HEK293 (cell line): ENCODE measurements around the gene SF3B3.

Experiments
- CTCF ChIA-PET: fragments of 350-600 bp; formaldehyde crosslinking; extraction: SDS; loops from one replicate; lab custom pipeline; 2021; ENCODE audit warnings: antibody characterized with exemption; lab: Yijun Ruan, JAX
- POLR2A ChIA-PET: fragments of 300-600 bp; formaldehyde crosslinking; extraction: SDS; loops from one replicate; lab custom pipeline; 2020; ENCODE audit warnings: antibody characterized with exemption, inconsistent platforms; lab: Yijun Ruan, JAX
- H3K27ac ChIP-seq: fragments of 200-500 bp; sonication (Bioruptor generic); 2 replicates; pipeline ENCODE4 v1.5.1; 2014; ENCODE audit warnings: low read depth, low read length, control low read depth, inconsistent platforms; ENCODE audit errors: extremely low read depth
- H3K36me3 ChIP-seq, 2 experiments: fragments of 200-500 bp in 1 of 2; sonication (Bioruptor generic) in 1 of 2; 1 replicate in 1 of 2; 2 replicates in 1 of 2; pipeline ENCODE4 v1.5.1; 2014 to 2017; ENCODE audit warnings: inconsistent platforms in 2 of 2, low read length in 2 of 2; ENCODE audit not compliant: control insufficient read depth in 2 of 2, insufficient read depth in 1 of 2
- H3K4me1 ChIP-seq: fragments of 200-500 bp; sonication (Bioruptor generic); 2 replicates; pipeline ENCODE4 v1.5.1; 2014; ENCODE audit warnings: mild to moderate bottlenecking, low read length, inconsistent platforms; ENCODE audit not compliant: control insufficient read depth, insufficient read depth
- H3K4me3 ChIP-seq: 2 replicates; pipeline ENCODE4 v1.5.1; 2011; ENCODE audit warnings: low read depth, mild to moderate bottlenecking, control low read depth, low read length, moderate library complexity
- H3K9me3 ChIP-seq: fragments of 200-500 bp; sonication (Bioruptor generic); 2 replicates; pipeline ENCODE4 v1.5.1; 2014; ENCODE audit warnings: low read depth, low read length, inconsistent platforms; ENCODE audit not compliant: control insufficient read depth, insufficient read depth
- ATF2 ChIP-seq: fragments of 450-650 bp; formaldehyde crosslinking; IDR thresholded peaks from 2 replicates; pipeline ENCODE4 v1.5.1; 2016; ENCODE audit warnings: missing biosample characterization, missing genetic modification characterization, low read depth
- EGR2 ChIP-seq: fragments of 450-650 bp; formaldehyde crosslinking; IDR thresholded peaks from 2 replicates; pipeline ENCODE4 v1.5.1; 2016; ENCODE audit warnings: low read depth, missing biosample characterization, missing genetic modification characterization
- GLIS1 ChIP-seq: fragments of 450-650 bp; formaldehyde crosslinking; IDR thresholded peaks from 2 replicates; pipeline ENCODE4 v1.5.1; 2016; ENCODE audit warnings: missing biosample characterization, missing genetic modification characterization
- HIC1 ChIP-seq: fragments of 450-650 bp; formaldehyde crosslinking; IDR thresholded peaks from 2 replicates; pipeline ENCODE4 v1.5.1; 2016; ENCODE audit warnings: missing biosample characterization, missing genetic modification characterization
- KLF16 ChIP-seq: fragments of 450-650 bp; formaldehyde crosslinking; IDR thresholded peaks from 2 replicates; pipeline ENCODE4 v1.5.1; 2017; ENCODE audit warnings: missing biosample characterization, missing genetic modification characterization
- KLF8 ChIP-seq: fragments of 450-650 bp; formaldehyde crosslinking; IDR thresholded peaks from 2 replicates; pipeline ENCODE4 v1.5.1; 2016; ENCODE audit warnings: missing biosample characterization, missing genetic modification characterization
- PRDM1 ChIP-seq: fragments of 450-650 bp; formaldehyde crosslinking; IDR thresholded peaks from 2 replicates; pipeline ENCODE4; 2016; ENCODE audit warnings: missing biosample characterization, missing genetic modification characterization
- PRDM10 ChIP-seq: fragments of 450-650 bp; formaldehyde crosslinking; IDR thresholded peaks from 2 replicates; pipeline ENCODE4 v1.5.1; 2016; ENCODE audit warnings: missing biosample characterization, missing genetic modification characterization
- REST ChIP-seq: fragments of 450-650 bp; formaldehyde crosslinking; IDR thresholded peaks from 2 replicates; pipeline ENCODE4 v1.5.1; 2016; ENCODE audit warnings: missing biosample characterization, missing genetic modification characterization
- SCRT2 ChIP-seq: fragments of 450-650 bp; formaldehyde crosslinking; IDR thresholded peaks from 2 replicates; pipeline ENCODE4 v1.5.1; 2016; ENCODE audit warnings: missing biosample characterization, missing genetic modification characterization
- SP7 ChIP-seq: fragments of 450-650 bp; formaldehyde crosslinking; IDR thresholded peaks from 2 replicates; pipeline ENCODE4 v1.5.1; 2016; ENCODE audit warnings: missing biosample characterization, missing genetic modification characterization
- ZBTB20 ChIP-seq: fragments of 450-650 bp; formaldehyde crosslinking; IDR thresholded peaks from 2 replicates; pipeline ENCODE4 v1.5.1; 2016; ENCODE audit warnings: missing biosample characterization, missing genetic modification characterization
- ZFP3 ChIP-seq: fragments of 450-650 bp; formaldehyde crosslinking; IDR thresholded peaks from 2 replicates; pipeline ENCODE4 v1.5.1; 2016; ENCODE audit warnings: low read depth, missing biosample characterization, missing genetic modification characterization
- ZNF16 ChIP-seq: fragments of 450-650 bp; formaldehyde crosslinking; IDR thresholded peaks from 2 replicates; pipeline ENCODE4 v1.5.1; 2016; ENCODE audit warnings: low read depth, missing biosample characterization, missing genetic modification characterization
- ZNF2 ChIP-seq: fragments of 450-650 bp; formaldehyde crosslinking; IDR thresholded peaks from 2 replicates; pipeline ENCODE4 v1.5.1; 2016; ENCODE audit warnings: missing biosample characterization, missing genetic modification characterization
- ZNF211 ChIP-seq: fragments of 450-650 bp; formaldehyde crosslinking; IDR thresholded peaks from 2 replicates; pipeline ENCODE4 v1.5.1; 2016; ENCODE audit warnings: low read depth, missing biosample characterization, missing genetic modification characterization
- ZNF24 ChIP-seq: fragments of 450-650 bp; formaldehyde crosslinking; IDR thresholded peaks from 2 replicates; pipeline ENCODE4 v1.5.1; 2016; ENCODE audit warnings: missing biosample characterization, missing genetic modification characterization
- ZNF416 ChIP-seq: fragments of 450-650 bp; formaldehyde crosslinking; IDR thresholded peaks from 2 replicates; pipeline ENCODE4 v1.5.1; 2016; ENCODE audit warnings: missing biosample characterization, missing genetic modification characterization
- ZNF585B ChIP-seq: fragments of 450-650 bp; formaldehyde crosslinking; IDR thresholded peaks from 2 replicates; pipeline ENCODE4 v1.5.1; 2016; ENCODE audit warnings: missing biosample characterization, missing genetic modification characterization
- ZNF600 ChIP-seq: fragments of 450-650 bp; formaldehyde crosslinking; IDR thresholded peaks from 2 replicates; pipeline ENCODE4 v1.5.1; 2016; ENCODE audit warnings: missing biosample characterization, missing genetic modification characterization
- ZNF670 ChIP-seq: fragments of 450-650 bp; formaldehyde crosslinking; IDR thresholded peaks from 2 replicates; pipeline ENCODE4 v1.5.1; 2016; ENCODE audit warnings: missing biosample characterization, missing genetic modification characterization, low read depth
- ZNF785 ChIP-seq: fragments of 450-650 bp; formaldehyde crosslinking; IDR thresholded peaks from 2 replicates; pipeline ENCODE4 v1.5.1; 2016; ENCODE audit warnings: missing biosample characterization, missing genetic modification characterization
- ZSCAN16 ChIP-seq: fragments of 450-650 bp; formaldehyde crosslinking; IDR thresholded peaks from 2 replicates; pipeline ENCODE4 v1.5.1; 2016; ENCODE audit warnings: missing biosample characterization, missing genetic modification characterization

SF3B3 gene

GRCh38 chr16:70511833-70512232 lies 11.8 kb upstream of the SF3B3 start:
- H3K27ac ChIP-seq = no peak overlapping the region
- ChIA-PET CTCF (interaction anchor here (0.6 kb wide), 1 partner anchor 141 kb away, joined by 3 read pairs; no protein-coding TSS in a partner anchor), POLR2A (interaction anchor here (1.0 kb wide), 1 partner anchor 137 kb away, joined by 3 read pairs; no protein-coding TSS in a partner anchor)
- H3K36me3 ChIP-seq = peaks cover 65 to 92% of the 10 kb centered on the region in 2 experiments
- no peaks in the 10 kb centered on the region for H3K4me1 ChIP-seq
- TF ChIP-seq ZFP3 = no peak
- no peak for TF ChIP-seq ZSCAN16 (tag by site-specific recombination)
- TF ChIP-seq PRDM1 = peak; percentile 80
- no peak for TF ChIP-seq ZNF600 (tag by site-specific recombination)
- no peak for TF ChIP-seq HIC1 (tag by site-specific recombination)
- TF ChIP-seq SCRT2 = peak; percentile 83
- no peak for TF ChIP-seq ZBTB20 (tag by site-specific recombination)
- no peak for TF ChIP-seq PRDM10
- H3K4me3 ChIP-seq = no peak overlapping the region
- H3K9me3 ChIP-seq = no peaks in the 10 kb centered on the region

GRCh38 chr16:70512456-70512855 lies 11.2 kb upstream of the SF3B3 start:
- H3K36me3 ChIP-seq = peaks cover 65 to 92% of the 10 kb centered on the region in 2 experiments
- ChIA-PET POLR2A (no interaction called here), CTCF (interaction anchor here (0.6 kb wide), 1 partner anchor 142 kb away, joined by 3 read pairs; no protein-coding TSS in a partner anchor)
- H3K4me3 ChIP-seq = no peak overlapping the region
- H3K4me1 ChIP-seq = no peaks in the 10 kb centered on the region
- H3K27ac ChIP-seq = no peak overlapping the region
- H3K9me3 ChIP-seq = no peaks in the 10 kb centered on the region
- TF ChIP-seq ZNF670 (tag by site-specific recombination) (no peak), ZNF2 (tag by site-specific recombination) (no peak), EGR2 (tag by site-specific recombination) (no peak), ZNF785 (tag by site-specific recombination) (no peak), ZNF416 (tag by site-specific recombination) (no peak), KLF16 (tag by site-specific recombination) (no peak), SP7 (tag by site-specific recombination) (no peak), ATF2 (tag by site-specific recombination) (no peak), ZNF24 (tag by site-specific recombination) (no peak), GLIS1 (tag by site-specific recombination) (no peak), ZNF211 (tag by site-specific recombination) (no peak), REST (tag by site-specific recombination) (no peak), ZNF585B (no peak), KLF8 (tag by site-specific recombination) (no peak), ZNF16 (no peak)
